ENCODE measurements around the gene PHACTR3.
"Not testable (repeated sequence)": the region's sequence is repeated elsewhere in the genome, so short reads cannot be mapped to it uniquely, and the experiment has no call there.

PHACTR3 gene
- total RNA-seq: 0 to 0.49 (median 0.10) reads per million in 18 experiments

DNA sequence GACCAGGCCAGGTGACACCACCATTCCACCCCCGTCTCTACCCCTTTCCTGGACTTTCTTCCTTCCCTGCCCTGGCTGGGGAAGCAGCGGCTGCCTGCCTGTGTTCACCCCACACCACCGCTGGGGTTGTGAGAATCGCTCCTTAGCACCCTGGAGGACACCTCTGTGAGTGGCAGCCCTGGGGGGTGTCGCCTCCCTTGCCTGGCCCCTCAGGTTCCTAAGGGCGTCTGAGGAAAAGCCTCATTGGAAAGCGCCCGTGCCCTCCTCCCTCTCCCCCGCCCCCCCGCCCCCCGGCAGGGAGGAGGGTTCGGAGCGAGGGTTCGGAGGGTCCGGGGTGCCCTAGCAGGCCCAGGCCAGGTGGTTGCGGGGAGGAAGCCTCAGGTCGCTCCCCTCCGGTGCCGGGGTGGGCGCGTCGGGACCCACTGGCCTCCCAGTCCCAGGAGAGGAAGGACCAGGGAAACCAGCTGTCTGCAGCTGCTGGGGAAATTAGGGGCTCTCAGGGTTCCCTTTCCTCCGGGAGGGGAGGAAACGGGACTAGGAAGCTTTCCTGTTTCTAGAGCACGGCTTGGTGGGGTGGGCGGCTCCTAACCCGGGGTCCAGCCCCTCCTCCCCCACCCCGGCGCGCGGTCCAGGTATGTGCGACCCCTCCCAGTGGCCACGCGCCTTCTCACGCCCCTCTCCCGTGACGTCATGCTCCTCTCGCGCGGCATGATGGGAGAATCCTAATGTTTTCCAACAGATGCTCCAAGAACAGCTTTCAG is at the start of gene PHACTR3:
TSS of gene PHACTR3 (plus strand) at position 760 of the 761 bp plus-strand sequence. CDS start 475 bp downstream, outside the sequence.
- DNase-seq: no peak

GRCh38 chr20:59557733-59558529 is 46.4 kb upstream of the PHACTR3 start:
- not testable (repeated sequence) for DNase-seq

- no peak for DNase-seq
Measured at GRCh38 chr20:59559024-59559817, 45.1 kb upstream of the PHACTR3 start.

DNA sequence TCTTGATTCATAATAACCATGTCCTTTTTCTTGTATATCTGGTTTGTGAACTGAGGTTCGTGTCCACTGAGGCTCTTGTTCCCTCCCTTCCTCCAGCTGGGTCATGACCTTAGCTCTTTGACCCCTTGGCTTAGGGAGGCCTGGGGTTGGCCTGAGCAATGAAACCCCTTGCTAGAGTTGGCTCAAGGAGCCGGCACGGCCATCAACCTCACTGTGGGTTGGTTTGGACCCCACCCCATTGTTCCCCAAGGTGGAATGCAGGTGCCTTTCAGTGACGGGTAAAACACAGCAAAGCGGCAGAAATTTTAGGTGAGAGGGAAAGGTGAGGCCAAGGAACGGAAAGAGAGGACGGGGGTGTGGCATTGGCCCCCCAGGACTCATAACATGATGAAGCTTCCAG is 44.5 kb upstream of the PHACTR3 start:
- no peak for DNase-seq

GRCh38 chr20:59560588-59561227 is 43.6 kb upstream of the PHACTR3 start:
- DNase-seq: peak; percentile 11 to 40

DNA sequence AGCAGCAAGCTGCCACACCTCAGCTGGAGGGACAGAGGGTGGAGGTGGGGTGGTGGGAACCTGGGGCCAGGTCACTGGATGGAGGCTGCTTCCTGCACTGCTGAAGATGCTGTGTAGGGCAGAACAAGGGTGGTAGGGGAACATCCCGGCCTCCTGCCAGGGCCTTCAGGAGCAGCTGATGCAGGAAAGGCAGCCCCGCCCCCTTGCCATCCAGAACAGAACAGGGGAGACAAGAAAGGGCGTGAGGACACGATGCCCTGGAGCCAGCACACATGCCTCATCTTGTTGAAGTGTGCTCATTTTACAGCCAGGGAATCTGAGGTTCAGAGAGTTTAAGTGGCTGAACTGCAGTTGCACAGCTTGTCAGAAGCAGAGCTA is 43.1 kb upstream of the PHACTR3 start:
- no peak for DNase-seq

DNA sequence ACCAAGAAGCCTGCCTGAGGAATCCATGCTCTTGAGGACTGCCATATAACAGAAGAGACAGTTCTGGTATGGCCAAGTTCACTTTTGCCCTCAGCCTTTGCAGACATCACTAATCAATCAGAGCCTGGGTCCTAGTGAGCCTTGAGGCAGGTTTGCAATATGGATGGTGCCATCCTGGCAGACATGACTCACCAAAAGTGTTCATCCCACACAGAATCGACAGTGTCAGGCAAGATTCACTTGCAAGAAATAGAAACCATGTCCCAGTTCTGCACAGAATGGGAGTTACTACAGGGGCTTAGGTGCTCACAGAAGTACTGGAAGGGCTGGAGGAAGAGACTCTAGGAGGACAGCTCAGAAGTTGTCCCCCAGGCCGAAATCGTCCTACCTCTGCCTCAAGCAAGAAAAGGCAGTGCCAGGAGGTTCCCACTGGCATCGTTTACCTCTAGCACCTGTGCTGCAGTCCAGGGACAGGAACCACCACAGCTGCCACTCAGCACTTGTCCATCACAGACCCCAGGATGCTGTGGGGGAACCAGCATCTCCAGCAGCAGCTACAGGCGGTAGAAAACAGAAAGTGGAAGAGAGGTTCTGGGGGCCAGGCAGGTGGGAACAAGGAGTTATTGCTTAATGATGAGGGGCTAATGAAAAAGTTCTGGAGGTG is 42.6 kb upstream of the PHACTR3 start:
- no peak for DNase-seq

DNA sequence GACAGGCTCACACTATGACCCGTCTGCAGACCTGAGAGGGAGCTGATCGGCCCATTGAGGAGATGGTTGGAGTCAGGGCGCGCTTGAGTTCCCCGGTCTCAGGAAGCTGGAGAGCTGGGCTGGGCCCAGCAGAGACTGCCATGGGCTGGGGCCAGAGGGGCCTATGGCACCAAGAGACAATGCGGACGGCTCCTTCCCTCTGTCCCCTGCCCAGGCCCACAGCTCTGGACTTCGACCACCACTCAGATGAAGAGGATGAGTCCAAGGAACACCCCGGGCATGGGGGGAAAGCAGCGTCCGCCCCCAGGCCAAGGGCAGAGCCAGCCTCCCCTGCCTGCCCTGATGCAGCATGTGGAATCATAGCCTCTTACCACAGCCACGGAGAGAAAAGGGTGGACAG is 40.2 kb upstream of the PHACTR3 start:
- no peak for DNase-seq

GRCh38 chr20:59564943-59565342 is 39.4 kb upstream of the PHACTR3 start:
- DNase-seq: no peak

- DNase-seq: no peak
Measured at GRCh38 chr20:59565768-59566461, 38.4 kb upstream of the PHACTR3 start.

DNA sequence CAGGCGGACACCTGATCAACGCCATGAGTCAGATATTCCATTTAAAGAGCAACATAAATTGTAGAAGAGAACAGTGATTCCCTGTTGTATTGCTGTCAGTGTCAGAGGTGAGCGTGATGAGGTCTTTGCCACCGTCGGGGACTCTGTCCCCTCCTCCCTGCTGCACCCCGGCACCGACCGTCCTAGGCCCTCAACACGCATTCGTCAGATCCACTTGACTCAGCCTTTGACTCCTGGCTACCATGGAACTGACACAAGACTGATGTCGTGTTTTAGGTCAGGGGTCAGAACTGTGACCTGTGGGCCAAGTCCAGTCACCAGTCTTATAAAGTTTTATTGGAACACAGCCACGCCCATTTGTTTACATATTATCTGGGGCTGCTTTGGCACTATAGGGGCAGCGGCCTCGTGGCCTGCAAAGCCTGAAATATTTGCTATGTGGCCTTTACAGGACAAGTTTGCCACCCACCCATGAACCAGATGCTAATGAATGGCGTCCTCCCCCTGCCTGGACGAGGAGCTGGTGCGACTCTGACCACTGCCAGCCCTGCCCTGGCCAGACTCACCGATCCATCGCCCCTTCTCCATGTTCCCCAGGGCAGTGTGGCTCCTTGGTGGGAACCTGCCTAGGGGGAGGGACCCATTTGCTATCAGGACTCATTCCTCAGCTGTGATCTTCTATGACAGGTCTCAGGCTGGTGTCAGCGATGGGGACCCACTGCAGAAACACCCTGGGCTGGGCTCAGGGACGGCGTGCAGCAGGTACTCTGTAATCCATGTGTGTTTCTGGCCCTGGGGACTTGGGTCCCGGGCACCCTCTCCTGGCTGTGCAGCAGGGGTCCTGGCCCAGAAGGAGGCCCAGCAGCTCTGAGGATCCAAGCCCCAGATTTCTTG is 37.5 kb upstream of the PHACTR3 start:
- no peak for DNase-seq

- DNase-seq: no peak
Measured at GRCh38 chr20:59567585-59568508, 36.5 kb upstream of the PHACTR3 start.

DNA sequence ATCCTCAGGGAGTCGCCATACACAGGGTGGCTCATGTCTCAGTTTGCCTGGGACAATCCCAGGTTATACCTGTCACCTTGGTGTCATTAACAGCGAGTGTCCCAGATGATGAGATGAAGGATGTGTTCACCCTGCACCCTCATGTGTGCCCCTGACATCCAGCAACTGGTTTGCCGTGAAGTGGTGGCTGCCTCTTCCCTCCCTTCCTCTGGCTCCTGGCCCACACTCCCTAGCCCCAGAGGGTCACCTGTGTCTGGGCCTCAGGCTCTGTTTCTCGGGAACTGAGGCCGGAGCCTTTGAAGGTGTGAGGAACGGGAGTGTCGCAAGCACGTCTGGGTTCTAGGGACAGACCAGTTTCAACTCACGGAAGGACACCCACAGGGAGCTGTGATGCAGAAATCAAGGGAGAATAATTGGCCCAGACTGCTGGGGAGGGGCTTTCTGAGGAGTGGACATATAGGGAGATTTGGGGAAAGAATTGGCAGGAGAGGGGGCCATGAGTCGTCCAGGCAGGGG is 35.8 kb upstream of the PHACTR3 start:
- no peak for DNase-seq

- DNase-seq: no peak
Measured at GRCh38 chr20:59569305-59569704, 35.0 kb upstream of the PHACTR3 start.

- no peak for DNase-seq
Measured at GRCh38 chr20:59571151-59571550, 33.2 kb upstream of the PHACTR3 start.

DNA sequence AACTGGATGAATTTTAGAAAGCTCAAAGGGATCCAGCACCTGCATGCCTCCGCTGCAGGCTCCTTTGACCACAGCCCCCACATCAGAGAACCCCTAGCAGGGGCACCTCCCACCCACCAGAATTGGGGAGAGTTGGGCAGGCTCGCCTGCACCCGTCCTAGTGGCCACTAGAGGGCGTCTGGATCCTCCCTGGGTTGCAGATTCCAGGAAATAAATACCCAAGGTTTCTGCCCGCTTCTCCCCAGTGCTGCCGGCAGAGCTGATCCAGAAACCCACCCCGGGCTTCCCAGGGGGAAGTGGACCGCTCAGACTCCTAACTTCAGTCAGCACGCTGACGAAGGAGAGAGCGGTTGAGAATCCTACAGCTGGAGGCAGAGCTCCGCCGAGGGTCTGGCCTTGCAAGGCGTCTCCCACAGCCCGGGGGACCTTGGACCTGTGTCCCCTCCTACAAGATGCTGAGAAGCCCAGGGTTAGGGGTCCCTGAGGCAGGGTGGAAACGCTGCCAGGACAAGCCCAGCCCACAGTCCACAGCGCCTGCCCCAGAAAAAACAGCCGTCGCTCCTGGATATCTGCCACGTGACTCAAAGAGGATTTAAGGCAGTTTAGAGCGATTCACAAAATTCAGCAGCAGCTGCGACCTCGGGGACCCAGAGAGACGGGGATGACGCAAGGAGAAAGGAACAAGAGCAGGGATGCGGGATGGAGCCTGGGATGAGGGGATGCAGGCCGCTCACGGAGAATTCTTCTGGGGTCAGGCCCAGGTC is 32.6 kb upstream of the PHACTR3 start:
- DNase-seq: peak; percentile 60

- DNase-seq: no peak
Measured at GRCh38 chr20:59572515-59572914, 31.8 kb upstream of the PHACTR3 start.

GRCh38 chr20:59573837-59574236 is 30.5 kb upstream of the PHACTR3 start:
- DNase-seq: no peak

Data from inflammatory macrophage (primary cell).